Epithelial cell of esophagus (primary cell): ENCODE measurements around the gene SPTBN5.

Experiments
- DNase-seq: peaks from one replicate; pipeline ENCODE4 v3.0.0; 2010; ENCODE audit warnings: low read depth
- H3K4me3 ChIP-seq: 2 replicates; pipeline ENCODE4 v1.5.1; 2011; ENCODE audit warnings: mild to moderate bottlenecking, low read length, control low read depth
- TF ChIP-seq, protein P1 (sequence below): IDR thresholded peaks from 2 replicates; pipeline ENCODE4 v1.5.1; 2011; ENCODE audit warnings: low read depth, mild to moderate bottlenecking, low read length, control low read depth, inconsistent platforms; ENCODE audit not compliant: insufficient read depth; ENCODE audit errors: missing control alignments

Gene SPTBN5

DNA sequence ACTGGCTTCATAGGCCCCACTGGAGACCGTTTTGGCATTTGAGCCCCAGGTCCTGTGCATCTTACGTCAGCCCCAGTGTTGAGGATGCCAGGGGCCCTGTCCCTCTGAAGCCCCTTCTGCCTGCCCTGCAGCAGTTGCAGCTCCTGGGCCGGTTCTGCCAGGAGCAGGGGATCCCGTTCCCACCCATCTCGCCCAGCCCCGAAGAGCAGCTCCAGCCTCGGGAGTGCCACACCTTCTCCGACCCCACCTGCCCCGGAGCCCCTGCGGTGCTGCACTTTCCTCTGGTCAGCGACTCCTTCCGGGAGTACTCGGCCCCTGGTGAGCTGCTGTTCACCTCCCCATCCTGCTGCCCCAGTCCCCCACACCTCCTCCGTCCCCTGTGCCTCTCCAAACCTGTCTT is 46.6 kb downstream of the SPTBN5 start:
- DNase-seq: no peak
- TF ChIP-seq, protein P1, sequence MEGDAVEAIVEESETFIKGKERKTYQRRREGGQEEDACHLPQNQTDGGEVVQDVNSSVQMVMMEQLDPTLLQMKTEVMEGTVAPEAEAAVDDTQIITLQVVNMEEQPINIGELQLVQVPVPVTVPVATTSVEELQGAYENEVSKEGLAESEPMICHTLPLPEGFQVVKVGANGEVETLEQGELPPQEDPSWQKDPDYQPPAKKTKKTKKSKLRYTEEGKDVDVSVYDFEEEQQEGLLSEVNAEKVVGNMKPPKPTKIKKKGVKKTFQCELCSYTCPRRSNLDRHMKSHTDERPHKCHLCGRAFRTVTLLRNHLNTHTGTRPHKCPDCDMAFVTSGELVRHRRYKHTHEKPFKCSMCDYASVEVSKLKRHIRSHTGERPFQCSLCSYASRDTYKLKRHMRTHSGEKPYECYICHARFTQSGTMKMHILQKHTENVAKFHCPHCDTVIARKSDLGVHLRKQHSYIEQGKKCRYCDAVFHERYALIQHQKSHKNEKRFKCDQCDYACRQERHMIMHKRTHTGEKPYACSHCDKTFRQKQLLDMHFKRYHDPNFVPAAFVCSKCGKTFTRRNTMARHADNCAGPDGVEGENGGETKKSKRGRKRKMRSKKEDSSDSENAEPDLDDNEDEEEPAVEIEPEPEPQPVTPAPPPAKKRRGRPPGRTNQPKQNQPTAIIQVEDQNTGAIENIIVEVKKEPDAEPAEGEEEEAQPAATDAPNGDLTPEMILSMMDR: no peak
- H3K4me3 ChIP-seq: no peak overlapping the region

DNA sequence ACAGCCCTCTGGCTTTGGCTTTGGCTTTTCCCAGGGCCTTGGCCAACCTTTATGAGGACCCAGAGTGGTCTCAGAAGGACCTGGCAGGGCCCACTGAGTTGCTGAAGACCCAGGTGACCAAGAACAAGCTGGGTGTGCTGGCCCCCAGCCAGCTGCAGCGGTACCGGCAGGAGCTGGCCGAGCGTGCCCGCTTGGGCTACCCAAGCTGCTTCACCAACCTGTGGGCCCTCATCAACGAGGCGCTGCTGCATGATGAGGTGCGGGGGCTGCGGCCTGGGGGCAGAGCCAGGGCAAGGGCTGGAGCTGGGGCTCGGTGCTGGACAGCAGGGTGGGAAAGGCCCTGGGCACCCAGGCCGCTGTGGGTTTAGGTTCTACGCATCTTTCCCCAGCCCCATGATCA is 49.0 kb downstream of the SPTBN5 start:
- H3K4me3 ChIP-seq: no peak overlapping the region
- DNase-seq: no peak
- TF ChIP-seq, protein P1: no peak

DNA sequence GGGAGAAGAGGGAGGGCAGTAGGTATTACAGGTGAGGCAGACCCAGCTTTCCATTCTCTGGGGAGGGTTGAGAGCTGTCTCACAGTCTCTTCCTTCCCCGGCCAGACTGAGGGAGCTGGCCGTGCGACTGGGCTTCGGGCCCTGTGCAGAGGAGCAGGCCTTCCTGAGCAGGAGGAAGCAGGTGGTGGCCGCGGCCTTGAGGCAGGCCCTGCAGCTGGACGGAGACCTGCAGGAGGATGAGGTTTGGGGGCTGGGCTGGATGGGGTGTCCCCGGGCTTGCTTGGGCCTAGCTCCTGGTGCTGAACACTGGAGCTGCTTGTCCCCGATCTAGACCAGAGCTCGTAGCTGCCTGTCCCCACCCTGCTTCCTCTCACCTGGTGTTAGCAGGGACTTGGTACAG is 50.3 kb downstream of the SPTBN5 start:
- TF ChIP-seq, protein P1: no peak
- no peak overlapping the region for H3K4me3 ChIP-seq

DNA sequence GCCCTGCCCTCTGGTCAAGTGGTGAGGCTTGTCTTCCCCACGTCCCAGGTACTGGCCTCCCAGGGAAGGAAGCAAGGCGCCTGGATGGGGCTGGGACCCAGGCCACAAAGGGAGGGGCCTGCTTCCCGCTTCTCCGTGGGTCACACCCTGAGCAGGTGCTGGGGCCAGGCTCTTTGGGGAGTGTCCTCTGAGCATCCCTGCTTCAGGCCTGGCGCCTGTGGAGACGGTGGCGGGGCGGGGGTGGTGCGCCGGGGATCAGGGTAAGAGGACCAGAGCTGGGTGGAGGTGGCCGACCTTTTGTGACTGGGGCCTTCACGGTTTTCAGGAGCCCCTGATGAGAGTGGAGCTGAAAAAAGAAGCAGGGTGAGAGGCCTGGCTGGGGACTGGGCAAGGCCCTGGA is 51.6 kb downstream of the SPTBN5 start:
- H3K4me3 ChIP-seq: no peak overlapping the region
- no peak for DNase-seq
- TF ChIP-seq, protein P1: no peak

More for the DNA sequence above, 50.3 kb downstream of the SPTBN5 start:
- DNase-seq: no peak

DNA sequence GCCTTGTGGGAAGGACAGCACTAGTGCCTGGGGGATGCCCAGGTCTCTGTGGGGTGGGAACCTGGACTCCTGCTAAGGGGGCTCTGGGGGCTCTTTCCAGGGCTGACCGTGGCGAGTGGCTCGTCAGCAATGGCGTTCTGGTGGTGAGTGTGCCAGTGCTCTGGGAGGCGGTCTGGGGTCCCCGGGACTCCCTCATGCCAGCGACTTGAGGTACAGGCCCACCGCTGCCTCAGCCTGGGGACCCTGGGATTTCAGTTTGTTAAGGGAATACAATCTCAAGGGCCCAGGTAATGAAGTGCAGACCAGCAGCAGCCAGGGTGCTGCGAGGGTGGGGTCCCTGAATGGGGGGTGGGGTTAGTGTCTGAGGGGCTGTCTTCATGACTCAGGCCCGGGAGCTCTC is 52.7 kb downstream of the SPTBN5 start:
- TF ChIP-seq, protein P1: no peak
- H3K4me3 ChIP-seq: no peak overlapping the region
- no peak for DNase-seq

DNA sequence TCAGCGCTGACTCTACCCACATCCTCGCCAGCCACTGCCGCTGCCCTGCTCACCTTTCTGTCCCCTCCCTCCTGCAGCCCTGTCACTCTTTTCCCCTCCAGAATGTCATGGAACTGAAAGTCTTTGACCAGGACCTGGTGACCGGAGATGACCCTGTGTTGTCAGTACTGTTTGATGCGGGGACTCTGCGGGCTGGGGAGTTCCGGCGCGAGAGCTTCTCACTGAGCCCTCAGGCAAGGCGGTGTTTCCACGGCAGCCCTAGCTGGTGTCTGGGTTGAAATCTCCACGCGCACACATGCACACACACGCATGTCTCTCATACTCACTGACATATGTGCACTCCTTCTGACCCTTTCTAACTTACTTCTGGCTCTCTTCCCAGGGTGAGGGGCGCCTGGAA is 53.2 kb downstream of the SPTBN5 start:
- H3K4me3 ChIP-seq: peak overlapping the region; percentile 5
- TF ChIP-seq, protein P1: no peak
- no peak for DNase-seq

DNA sequence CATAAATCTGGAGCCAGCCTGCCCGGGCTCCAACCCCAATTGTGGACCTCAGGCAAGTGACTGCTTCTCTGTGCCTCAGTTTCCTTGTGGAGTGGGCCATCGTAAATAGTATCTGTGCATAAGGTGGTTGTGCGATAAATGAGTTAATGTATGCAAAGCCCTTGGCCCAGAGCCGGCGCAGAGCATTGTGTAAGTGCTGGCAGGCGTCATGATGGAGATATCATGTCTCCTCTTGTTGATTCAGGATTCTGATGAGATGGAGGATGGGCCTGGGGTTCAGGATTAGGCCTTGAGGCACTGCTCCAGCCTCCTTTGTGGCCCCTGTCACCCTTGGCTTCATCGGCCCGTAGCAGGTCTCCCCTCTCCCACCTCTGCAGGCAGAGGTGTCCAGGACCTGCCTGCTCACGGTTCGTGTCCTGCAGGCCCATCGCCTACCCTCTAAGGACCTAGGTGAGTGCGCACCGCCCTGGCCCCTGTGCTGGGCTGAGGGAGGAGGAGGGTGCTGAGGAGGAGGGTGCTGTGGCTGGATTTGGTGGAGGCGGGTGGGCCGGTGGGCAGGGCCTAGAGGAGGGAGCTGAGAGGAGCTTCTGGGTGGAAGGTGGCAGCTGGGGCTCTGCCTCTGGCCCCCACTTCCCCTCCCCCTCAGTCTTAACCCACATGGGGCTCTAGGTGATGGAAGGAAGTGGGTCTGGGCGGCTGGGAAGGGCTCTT is 53.9 kb downstream of the SPTBN5 start:
- H3K4me3 ChIP-seq: peak overlapping the region; percentile 46
- TF ChIP-seq, protein P1: no peak
- no peak for DNase-seq
